Lower leg skin (tissue), 4 donors: Measurements from ENCODE around the gene VCAM1. TPM values are rescaled to one million over a fixed set of nuclear protein-coding genes. Genes with fewer than 3 reads are reported as not detected.

ENCODE experiments used
- DNase-seq, 2 donors: peaks; one replicate each; pipeline ENCODE4 v3.0.0-alpha.2; 2019; ENCODE audit warnings: low spot score in 2 of 2
- H3K4me3 ChIP-seq: fragments of 200-600 bp; sonication (generic); 2 replicates; pipeline ENCODE4 v1.5.1; 2017; ENCODE audit warnings: mild to moderate bottlenecking, low read depth; ENCODE audit not compliant: poor library complexity, severe bottlenecking
- POLR2A ChIP-seq, 2 donors: fragments of 450-650 bp; IDR thresholded peaks; one replicate each; pipeline ENCODE4 v1.6.1; 2016 to 2017; ENCODE audit warnings: antibody characterized with exemption in 2 of 2, mild to moderate bottlenecking in 1 of 2, moderate library complexity in 1 of 2
- WGBS, 2 donors: methylation state at CpG; one replicate each; pipeline ENCODE4 v1.1.5; 2018; 5-methylcytosine and 5-hydroxymethylcytosine counted together
- intact Hi-C: fragments of 100-400 bp; cut with DNase I; formaldehyde crosslinking; loops from one replicate; pipeline ENCODE4 v1.15.0; 2023; ENCODE audit warnings: low total_unique reads
- total RNA-seq, 4 donors: library from RNA; depleted of rRNA; stranded (reverse); fragments of >200 nt; gene quantifications; one replicate each; pipeline ENCODE4 v1.1.0, GENCODE V29; 2016
- TF ChIP-seq, protein P1 (sequence below), 3 donors: fragments of 450-650 bp; IDR thresholded peaks; one replicate each; pipeline ENCODE4 v1.5.1; 2016; ENCODE audit warnings: antibody characterized with exemption in 3 of 3, mild to moderate bottlenecking in 3 of 3, moderate library complexity in 2 of 3

The VCAM1 gene
- total RNA-seq, 4 donors from 2014 or later: 0.25 to 3.1 (median 0.92) TPM

DNA sequence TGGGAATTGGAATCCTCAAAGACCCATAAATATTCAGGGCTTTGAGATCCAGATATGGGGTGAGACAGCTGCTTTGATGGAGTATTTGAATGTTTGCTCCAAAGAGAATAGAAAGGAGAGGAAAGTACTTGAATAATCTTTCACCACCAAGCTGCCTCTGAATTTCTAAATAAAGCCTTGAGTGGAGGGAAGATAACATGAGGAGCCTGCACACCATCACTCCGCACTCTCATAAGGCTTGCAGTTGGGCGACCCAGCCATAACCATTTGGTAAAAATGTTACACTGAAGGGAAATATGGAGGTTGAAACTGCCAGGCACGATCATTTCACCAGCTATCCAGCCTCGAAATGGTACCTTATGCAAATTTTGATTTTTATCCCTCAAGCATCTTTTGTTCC, 38.4 kb downstream of the VCAM1 start:
- TF ChIP-seq, protein P1, sequence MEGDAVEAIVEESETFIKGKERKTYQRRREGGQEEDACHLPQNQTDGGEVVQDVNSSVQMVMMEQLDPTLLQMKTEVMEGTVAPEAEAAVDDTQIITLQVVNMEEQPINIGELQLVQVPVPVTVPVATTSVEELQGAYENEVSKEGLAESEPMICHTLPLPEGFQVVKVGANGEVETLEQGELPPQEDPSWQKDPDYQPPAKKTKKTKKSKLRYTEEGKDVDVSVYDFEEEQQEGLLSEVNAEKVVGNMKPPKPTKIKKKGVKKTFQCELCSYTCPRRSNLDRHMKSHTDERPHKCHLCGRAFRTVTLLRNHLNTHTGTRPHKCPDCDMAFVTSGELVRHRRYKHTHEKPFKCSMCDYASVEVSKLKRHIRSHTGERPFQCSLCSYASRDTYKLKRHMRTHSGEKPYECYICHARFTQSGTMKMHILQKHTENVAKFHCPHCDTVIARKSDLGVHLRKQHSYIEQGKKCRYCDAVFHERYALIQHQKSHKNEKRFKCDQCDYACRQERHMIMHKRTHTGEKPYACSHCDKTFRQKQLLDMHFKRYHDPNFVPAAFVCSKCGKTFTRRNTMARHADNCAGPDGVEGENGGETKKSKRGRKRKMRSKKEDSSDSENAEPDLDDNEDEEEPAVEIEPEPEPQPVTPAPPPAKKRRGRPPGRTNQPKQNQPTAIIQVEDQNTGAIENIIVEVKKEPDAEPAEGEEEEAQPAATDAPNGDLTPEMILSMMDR (IDR thresholded peaks at IDR 0.05): no peak
- TF ChIP-seq POLR2A (IDR thresholded peaks at IDR 0.05): no peak
- intact Hi-C loops: no loop called here
- no peak overlapping the region for H3K4me3 ChIP-seq
- no peak for DNase-seq
- 87 to 95% methylated on average over 4 of the region's 4 CpGs for WGBS, 2 donors

DNA sequence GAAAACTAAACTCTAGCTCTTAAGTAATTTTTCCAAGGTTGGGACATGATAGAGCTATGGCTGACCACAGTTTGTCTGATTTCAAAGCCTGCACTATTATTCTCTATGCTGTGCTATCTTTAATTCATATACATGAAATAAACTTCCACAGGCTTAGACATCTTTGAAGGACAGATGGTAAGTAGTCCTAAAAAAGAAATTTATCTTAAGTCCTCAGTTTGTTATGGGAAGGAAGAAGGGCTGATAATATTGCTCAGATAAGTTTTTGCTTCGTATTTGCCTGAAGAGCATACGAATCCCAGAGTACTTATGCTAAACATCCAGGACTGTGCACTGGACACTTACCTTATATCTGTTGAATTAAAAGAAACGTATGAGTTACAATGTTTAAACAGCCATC, 39.6 kb downstream of the VCAM1 start:
- 78 to 87% methylated on average over 3 of the region's 3 CpGs for WGBS, 2 donors
- TF ChIP-seq, protein P1 (IDR thresholded peaks at IDR 0.05): no peak
- TF ChIP-seq POLR2A (IDR thresholded peaks at IDR 0.05): no peak
- no peak overlapping the region for H3K4me3 ChIP-seq
- DNase-seq: no peak
- intact Hi-C loops: no loop called here

DNA sequence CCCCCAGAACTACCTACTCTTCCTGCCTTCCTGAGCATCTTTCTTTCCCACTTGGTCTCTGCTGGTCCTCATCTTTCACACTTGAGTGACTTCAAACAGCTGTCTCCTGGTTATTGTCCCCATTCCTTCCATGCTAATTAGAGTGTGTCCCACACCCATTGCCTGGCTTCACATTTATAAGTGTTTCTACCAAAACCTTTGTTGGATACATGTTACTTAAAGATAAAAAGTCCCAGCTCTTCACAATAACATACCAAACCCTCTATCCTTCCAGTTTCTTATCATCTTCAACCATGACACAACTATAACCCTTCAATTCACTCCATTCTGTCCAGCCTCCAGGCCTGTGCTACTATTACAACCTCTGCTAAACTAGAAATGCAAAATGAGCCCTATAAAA, 41.0 kb downstream of the VCAM1 start:
- TF ChIP-seq POLR2A (IDR thresholded peaks at IDR 0.05): no peak
- TF ChIP-seq, protein P1 (IDR thresholded peaks at IDR 0.05): no peak
- intact Hi-C loops: no loop called here
- no peak overlapping the region for H3K4me3 ChIP-seq
- DNase-seq: no peak

DNA sequence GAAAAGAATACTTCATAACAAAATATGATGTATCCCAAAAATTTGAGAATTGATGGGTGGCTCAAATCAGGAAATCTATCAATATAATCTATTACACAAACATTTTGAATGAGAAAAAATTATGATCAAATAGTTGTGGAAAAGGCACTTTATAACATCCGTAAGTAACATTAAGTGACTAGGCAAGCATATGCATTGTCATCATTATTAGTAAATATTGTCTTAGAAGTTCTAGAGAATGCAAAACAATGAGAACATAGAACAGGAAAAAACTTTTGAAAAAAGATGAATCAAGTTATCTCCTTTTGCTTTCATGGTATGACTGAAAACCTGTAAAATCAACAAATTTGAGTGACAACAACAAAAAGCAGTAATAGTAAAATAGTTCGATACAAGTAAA, 42.9 kb downstream of the VCAM1 start:
- DNase-seq: no peak
- TF ChIP-seq, protein P1 (IDR thresholded peaks at IDR 0.05): no peak
- no peak for TF ChIP-seq POLR2A (IDR thresholded peaks at IDR 0.05)
- 93 to 98% methylated on average over 2 of the region's 2 CpGs for WGBS, 2 donors
- no peak overlapping the region for H3K4me3 ChIP-seq
- intact Hi-C loops: no loop called here

GRCh38 chr1:100767176-100767890, 47.8 kb downstream of the VCAM1 start:
- no peak overlapping the region for H3K4me3 ChIP-seq
- DNase-seq: no peak
- TF ChIP-seq, protein P1 (IDR thresholded peaks at IDR 0.05): no peak
- TF ChIP-seq POLR2A (IDR thresholded peaks at IDR 0.05): no peak
- intact Hi-C loops: no loop called here

- DNase-seq: no peak
- WGBS, 2 donors: 93 to 94% methylated on average over 2 of the region's 2 CpGs
- H3K4me3 ChIP-seq: no peak overlapping the region
- TF ChIP-seq, protein P1 (IDR thresholded peaks at IDR 0.05): no peak
- TF ChIP-seq POLR2A (IDR thresholded peaks at IDR 0.05): no peak
- intact Hi-C loops: no loop called here
Observed at GRCh38 chr1:100769323-100769722, 49.8 kb downstream of the VCAM1 start.
